HS-5 (cell line): Measurements from ENCODE around the gene ANK2.

Experiments used
- DNase-seq: peaks from one replicate; pipeline ENCODE4 v3.0.0-alpha.2; 2012; ENCODE audit warnings: low read depth

The ANK2 gene

DNA sequence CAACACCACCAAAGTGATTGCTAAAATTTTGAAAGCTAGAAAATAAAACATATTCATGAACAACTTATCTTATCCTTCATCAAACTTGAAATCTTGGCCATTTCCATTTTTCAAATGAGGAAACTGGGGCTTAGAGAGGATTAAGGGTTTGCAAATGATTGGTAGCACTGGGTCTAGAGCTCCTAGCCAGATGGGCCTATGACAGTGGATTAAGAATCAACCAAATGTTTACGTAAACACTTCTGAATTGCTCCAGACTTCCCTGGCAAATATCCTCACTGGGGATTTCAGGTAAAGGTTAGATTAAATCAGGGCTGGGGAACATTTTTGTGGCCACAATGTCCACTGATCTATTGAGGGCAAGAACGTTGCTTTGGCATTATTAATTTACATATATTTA, 241.2 kb downstream of the ANK2 start:
- DNase-seq, result no peak

GRCh38 chr4:113292371-113293042, 243.1 kb downstream of the ANK2 start:
- no peak for DNase-seq

- no peak for DNase-seq
Observed at GRCh38 chr4:113293043-113293560, 243.6 kb downstream of the ANK2 start.

DNA sequence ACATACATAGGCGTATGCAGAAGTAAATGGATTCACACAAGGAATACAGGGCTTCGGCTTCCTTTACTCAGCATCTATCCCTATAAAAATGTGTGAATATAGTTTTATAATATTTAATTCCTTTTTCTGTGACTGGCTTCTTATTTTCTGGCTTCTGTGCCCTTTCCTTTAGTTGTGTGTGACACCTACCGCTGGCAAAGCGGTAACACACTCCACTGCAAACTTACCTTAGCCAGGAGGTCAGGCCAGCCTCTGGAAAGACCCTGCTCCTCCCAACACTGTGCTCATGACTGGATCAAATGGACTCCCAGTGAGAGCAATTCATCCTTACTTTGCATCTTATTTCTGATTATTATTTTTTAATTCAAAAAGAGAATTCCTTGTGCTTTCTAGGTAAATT, 244.2 kb downstream of the ANK2 start:
- no peak for DNase-seq

GRCh38 chr4:113294908-113295307, 245.5 kb downstream of the ANK2 start:
- DNase-seq, result no peak

DNA sequence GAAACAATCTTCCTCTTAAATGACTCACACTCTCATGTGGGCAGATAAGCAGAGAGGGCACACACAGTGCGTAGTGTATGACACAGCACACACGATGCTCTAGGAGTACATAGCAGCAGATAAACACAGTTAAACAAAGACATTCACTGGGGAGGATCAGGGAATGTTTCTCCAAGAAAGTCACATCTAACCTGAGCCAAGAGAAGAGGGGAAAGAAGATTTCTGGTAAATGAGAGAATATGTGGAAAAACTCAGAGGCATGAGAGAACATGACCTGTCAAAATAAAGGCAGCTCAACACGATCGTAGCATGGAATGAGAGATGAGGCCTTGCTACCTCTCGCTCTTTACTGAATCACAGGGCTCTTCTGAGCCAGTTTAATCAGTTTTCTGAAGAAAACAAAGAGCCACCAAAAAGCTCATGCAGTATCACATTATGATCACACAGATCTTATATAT, 251.0 kb downstream of the ANK2 start:
- no peak for DNase-seq

DNA sequence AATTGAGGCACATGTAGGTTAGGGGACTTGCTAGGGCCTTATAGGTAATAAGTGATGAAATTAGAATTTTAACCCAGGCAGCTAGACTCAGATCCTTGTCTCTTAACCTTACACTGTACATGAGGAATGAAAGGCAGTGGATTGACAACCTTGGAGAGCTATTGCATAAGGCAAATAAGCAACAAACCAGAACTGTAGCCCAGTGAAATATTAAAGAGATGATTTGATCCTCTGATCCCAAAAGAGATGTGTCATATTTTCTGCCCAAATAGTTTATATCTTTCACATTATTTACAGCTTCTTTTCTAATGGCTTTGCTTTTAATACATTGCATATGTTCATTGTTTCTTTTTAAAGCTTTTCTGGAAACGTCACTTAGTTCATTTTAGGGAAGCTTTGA, 252.6 kb downstream of the ANK2 start:
- no peak for DNase-seq

DNA sequence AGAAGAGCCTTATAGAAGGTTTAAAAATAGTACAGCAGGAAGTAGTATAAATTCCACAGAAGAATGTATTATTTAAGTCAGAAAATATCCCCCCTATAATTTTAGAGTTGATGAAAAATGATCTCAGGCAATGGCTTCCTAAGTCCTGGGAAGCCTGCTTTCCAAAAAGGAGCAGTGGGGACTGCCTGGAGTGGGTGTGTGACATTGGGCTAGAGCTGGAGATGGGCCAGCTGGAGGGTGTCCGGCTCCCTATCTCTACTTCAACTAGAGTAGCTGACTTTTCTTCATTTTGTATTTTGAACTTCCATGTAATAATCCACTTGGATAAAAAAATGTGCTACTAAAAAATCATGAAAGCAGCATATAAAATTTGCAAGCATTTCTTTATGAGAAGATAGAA, 253.9 kb downstream of the ANK2 start:
- DNase-seq, result no peak

DNA sequence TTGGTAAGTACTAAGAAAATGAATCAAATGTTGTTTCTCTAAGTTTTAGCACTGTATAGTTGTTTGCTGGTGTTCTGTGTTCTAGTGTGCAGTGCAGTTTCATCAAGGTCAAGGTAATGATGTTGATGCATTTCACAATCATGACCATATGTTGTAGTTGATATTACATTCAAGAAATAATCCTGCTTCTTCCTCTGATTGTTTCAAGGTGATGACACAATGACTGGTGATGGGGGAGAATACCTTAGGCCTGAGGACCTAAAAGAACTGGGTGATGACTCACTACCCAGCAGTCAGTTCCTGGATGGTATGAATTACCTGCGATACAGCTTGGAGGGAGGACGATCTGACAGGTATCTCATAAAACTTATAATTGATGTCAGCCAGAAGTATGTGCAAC, 261.6 kb downstream of the ANK2 start:
- no peak for DNase-seq

GRCh38 chr4:113312529-113312928, 263.1 kb downstream of the ANK2 start:
- no peak for DNase-seq

DNA sequence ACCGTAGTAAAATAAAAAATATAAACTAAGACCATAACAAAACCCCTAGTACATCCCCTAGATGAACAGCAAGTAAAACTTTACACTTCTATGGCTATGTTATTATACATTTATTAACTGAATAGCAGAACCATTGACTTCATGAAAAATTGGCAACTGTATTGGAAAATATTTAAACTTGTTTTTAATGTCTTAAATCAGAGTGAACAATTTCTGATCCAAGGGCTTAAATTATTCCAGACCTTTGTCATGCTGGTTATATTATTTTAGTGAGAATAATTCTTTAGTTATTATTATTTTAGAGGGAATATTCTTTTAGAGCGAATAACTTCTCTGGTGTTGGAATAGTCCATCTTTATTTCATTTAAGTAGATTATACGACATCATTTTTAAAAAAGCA, 265.0 kb downstream of the ANK2 start:
- no peak for DNase-seq

GRCh38 chr4:113316879-113317278, 267.4 kb downstream of the ANK2 start:
- DNase-seq, result no peak

DNA sequence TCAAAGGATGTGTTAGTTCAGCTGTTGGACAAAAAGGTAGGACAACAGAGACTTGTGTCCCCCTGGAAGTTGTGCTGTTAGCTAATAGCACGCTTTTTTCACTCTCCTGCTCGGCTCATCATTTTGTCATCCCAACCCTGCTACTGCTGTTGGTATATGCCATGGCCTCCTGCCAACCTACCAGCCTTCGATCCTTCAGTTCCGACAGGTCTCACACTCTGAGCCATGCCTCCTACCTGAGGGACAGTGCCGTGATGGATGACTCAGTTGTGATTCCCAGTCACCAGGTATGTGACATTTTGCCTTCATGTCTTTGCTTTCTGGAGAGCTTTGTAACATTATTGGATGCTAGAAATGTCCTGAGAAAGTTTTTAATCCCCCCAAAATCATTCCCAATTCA, 268.1 kb downstream of the ANK2 start:
- no peak for DNase-seq

- DNase-seq, result no peak
Observed at GRCh38 chr4:113322736-113323135, 273.3 kb downstream of the ANK2 start.

GRCh38 chr4:113325876-113326615, 276.6 kb downstream of the ANK2 start:
- peak; percentile 10 for DNase-seq

GRCh38 chr4:113327494-113327893, 278.0 kb downstream of the ANK2 start:
- DNase-seq, result no peak

GRCh38 chr4:113328514-113328913, 279.1 kb downstream of the ANK2 start:
- no peak for DNase-seq

DNA sequence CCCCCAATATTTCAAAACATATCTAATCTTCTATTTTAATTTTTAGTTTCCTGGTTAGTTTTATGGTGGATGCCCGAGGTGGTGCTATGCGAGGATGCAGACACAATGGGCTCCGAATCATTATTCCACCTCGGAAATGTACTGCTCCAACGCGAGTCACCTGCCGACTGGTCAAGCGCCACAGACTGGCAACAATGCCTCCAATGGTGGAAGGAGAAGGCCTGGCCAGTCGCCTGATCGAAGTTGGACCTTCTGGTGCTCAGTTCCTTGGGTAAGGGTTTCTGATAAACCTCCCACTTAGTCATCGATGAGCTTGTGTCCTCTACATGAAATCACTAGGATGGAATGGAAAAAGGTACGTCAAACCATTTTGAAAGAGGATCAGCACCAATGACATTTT, 280.7 kb downstream of the ANK2 start:
- no peak for DNase-seq

- DNase-seq, result no peak
Observed at GRCh38 chr4:113331811-113332210, 282.4 kb downstream of the ANK2 start.

DNA sequence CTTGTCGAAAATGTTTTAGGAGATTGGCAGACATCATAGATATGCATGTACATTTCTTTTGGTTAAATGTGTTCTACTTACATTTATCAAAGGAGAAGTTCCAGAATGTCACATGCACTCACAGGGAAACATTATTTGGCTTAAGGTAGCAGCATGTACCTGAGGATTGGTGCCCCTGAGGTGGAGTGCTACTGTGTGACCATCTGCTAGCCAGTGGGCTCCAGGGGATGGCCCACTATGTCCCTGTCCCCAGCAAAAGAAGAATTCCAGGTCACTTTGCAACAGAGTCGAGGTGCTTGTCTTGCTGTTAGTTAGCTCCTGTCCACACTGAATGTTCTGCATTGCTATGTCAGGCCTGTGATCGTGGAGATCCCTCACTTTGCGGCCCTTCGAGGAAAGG, 283.2 kb downstream of the ANK2 start:
- no peak for DNase-seq

GRCh38 chr4:113335746-113336145, 286.3 kb downstream of the ANK2 start:
- DNase-seq, result no peak

- DNase-seq, result no peak
Observed at GRCh38 chr4:113336556-113336955, 287.1 kb downstream of the ANK2 start.

DNA sequence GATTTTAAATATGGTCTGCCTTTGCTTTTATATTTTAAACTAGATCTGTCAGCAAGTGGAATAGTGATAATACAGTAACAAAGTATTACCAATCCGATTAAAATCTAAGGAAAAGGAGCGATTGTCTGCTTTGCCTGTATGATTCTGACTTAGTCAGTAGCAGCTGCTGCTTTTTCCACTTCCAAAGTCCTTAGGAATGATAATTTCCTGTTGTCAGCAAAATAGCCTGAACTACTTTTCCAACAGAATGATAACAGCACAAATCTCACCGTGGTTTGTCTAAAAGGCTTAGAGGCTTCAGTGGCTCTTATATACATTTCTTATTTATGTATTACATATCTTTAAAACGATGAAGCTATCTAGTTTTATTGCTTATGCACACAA, 290.0 kb downstream of the ANK2 start:
- DNase-seq, result no peak

- no peak for DNase-seq
Observed at GRCh38 chr4:113344100-113344499, 294.6 kb downstream of the ANK2 start.
